SJSA1 (cell line): ENCODE results near the gene PRCD. TPM values are rescaled to one million over a fixed set of nuclear protein-coding genes. Genes with fewer than 3 reads are reported as not detected.

Experiments
- DNase-seq, 2 experiments: peaks; one replicate each; pipeline ENCODE4 v3.0.0-alpha.2; 2015 to 2020; ENCODE audit warnings: low spot score in 2 of 2, low read depth in 1 of 2
- H3K27ac ChIP-seq: fragments of 250-450 bp; sonication (Bioruptor Pico); 2 replicates; pipeline ENCODE4 v1.5.1; 2020; ENCODE audit warnings: mild to moderate bottlenecking, moderate library complexity
- H3K27me3 ChIP-seq: fragments of 250-450 bp; sonication (Bioruptor Pico); replicated peaks from 2 replicates; pipeline ENCODE4 v1.5.1; 2020; ENCODE audit warnings: mild to moderate bottlenecking, moderate library complexity
- H3K36me3 ChIP-seq: fragments of 250-450 bp; sonication (Bioruptor Pico); 2 replicates; pipeline ENCODE4 v1.5.1; 2020; ENCODE audit warnings: mild to moderate bottlenecking
- H3K4me1 ChIP-seq: fragments of 250-450 bp; sonication (Bioruptor Pico); replicated peaks from 2 replicates; pipeline ENCODE4 v1.6.1; 2021; ENCODE audit warnings: mild to moderate bottlenecking
- H3K4me3 ChIP-seq: fragments of 250-450 bp; sonication (Bioruptor Pico); 2 replicates; pipeline ENCODE4 v1.5.1; 2020; ENCODE audit warnings: mild to moderate bottlenecking
- H3K9me3 ChIP-seq: fragments of 250-450 bp; sonication (Bioruptor Pico); replicated peaks from 2 replicates; pipeline ENCODE4 v1.5.1; 2020; ENCODE audit warnings: mild to moderate bottlenecking
- total RNA-seq: library from RNA; depleted of rRNA; stranded (reverse); fragments of >200 nt; shearing (Covaris generic); gene quantifications from 2 replicates; pipeline ENCODE4 v1.2.3, GENCODE V29; 2014

Gene PRCD
- total RNA-seq, 1 experiment from 2014 or later = 0.13 TPM

DNA sequence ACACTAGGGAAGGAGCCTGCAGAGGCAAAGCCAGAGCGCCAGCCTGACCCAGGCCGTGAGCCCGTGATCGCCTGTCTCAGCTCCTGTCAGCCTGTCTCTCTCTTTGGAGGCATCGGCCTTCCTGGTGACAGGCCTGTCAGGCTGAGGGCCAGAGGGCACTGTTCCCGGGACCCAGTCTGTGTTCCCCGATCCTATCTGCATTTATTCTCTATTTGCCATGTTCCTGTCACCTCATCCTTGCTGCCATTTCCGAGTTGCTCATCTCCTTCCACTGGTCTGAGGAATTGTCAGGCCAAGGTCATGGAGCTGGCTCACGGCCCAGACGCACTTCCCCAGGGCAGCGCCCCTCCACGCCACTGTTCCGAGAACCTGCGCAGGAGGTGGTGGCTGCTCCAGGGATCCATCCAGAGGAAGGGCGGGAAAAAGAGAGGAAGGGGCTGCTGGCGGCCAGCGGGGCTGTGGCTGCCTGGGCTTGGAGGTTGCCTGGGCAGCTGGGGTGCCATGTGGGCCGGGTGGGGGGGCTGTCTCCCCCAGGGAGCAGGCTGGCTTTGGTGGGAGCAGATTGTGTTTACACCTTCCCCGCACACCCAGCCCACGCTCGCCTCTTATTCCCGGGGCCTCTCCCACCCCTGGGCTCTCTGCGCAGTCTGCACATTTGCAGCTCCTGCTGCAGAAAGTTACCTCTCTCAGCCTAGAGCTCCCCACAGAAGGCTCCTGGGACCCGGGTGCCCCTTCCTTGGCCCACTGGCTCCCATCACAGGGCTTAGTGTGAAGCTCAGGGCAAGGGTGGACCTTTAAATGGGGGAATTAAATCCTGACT, 4.9 kb downstream of the PRCD start:
- Histone ChIP-seq H3K27ac (no peak overlapping the region), H3K27me3 (no peaks in the 10 kb centered on the region), H3K4me1 (peaks cover 38% of the 10 kb centered on the region)

GRCh38 chr17:76545918-76546555, 6.2 kb downstream of the PRCD start:
- H3K27me3 ChIP-seq = no peaks in the 10 kb centered on the region
- H3K36me3 ChIP-seq = no peaks in the 10 kb centered on the region
- DNase-seq = peak in 1 of 2 experiments; percentile 44
- no peaks in the 10 kb centered on the region for H3K9me3 ChIP-seq
- H3K4me1 ChIP-seq = peaks cover 29% of the 10 kb centered on the region
- no peak overlapping the region for H3K4me3 ChIP-seq
- H3K27ac ChIP-seq = peak overlapping the region; percentile 55

More for the DNA sequence above, 4.9 kb downstream of the PRCD start:
- DNase-seq = no peak
- Histone ChIP-seq H3K9me3 (no peaks in the 10 kb centered on the region), H3K36me3 (no peaks in the 10 kb centered on the region), H3K4me3 (no peak overlapping the region)

GRCh38 chr17:76546556-76547182, 6.8 kb downstream of the PRCD start:
- peaks cover 25% of the 10 kb centered on the region for H3K4me1 ChIP-seq
- H3K4me3 ChIP-seq = no peak overlapping the region
- H3K27ac ChIP-seq = peak overlapping the region; percentile 55
- no peaks in the 10 kb centered on the region for H3K9me3 ChIP-seq
- H3K27me3 ChIP-seq = no peaks in the 10 kb centered on the region
- no peaks in the 10 kb centered on the region for H3K36me3 ChIP-seq
- DNase-seq = peak; percentile 81 to 88

- peak; percentile 89 to 93 for DNase-seq
- H3K36me3 ChIP-seq = no peaks in the 10 kb centered on the region
- H3K27ac ChIP-seq = peak overlapping the region; percentile 55
- H3K4me1 ChIP-seq = peaks cover 25% of the 10 kb centered on the region
- H3K9me3 ChIP-seq = no peaks in the 10 kb centered on the region
- H3K27me3 ChIP-seq = no peaks in the 10 kb centered on the region
- no peak overlapping the region for H3K4me3 ChIP-seq
Measured at GRCh38 chr17:76547183-76547641, 7.4 kb downstream of the PRCD start.

- no peak for DNase-seq
- Histone ChIP-seq H3K4me1 (peaks cover 25% of the 10 kb centered on the region), H3K9me3 (no peaks in the 10 kb centered on the region), H3K27ac (no peak overlapping the region), H3K27me3 (no peaks in the 10 kb centered on the region), H3K36me3 (no peaks in the 10 kb centered on the region), H3K4me3 (no peak overlapping the region)
Measured at GRCh38 chr17:76547642-76548202, 7.9 kb downstream of the PRCD start.

- Histone ChIP-seq H3K36me3 (no peaks in the 10 kb centered on the region), H3K27me3 (no peaks in the 10 kb centered on the region), H3K27ac (no peak overlapping the region), H3K9me3 (no peaks in the 10 kb centered on the region), H3K4me3 (no peak overlapping the region), H3K4me1 (peaks cover 25% of the 10 kb centered on the region)
- no peak for DNase-seq
Measured at GRCh38 chr17:76548378-76549214, 8.8 kb downstream of the PRCD start.

GRCh38 chr17:76549215-76549518, 9.3 kb downstream of the PRCD start:
- no peak for DNase-seq
- H3K4me1 ChIP-seq = peaks cover 25% of the 10 kb centered on the region
- H3K36me3 ChIP-seq = no peaks in the 10 kb centered on the region
- no peak overlapping the region for H3K27ac ChIP-seq
- H3K4me3 ChIP-seq = no peak overlapping the region
- H3K9me3 ChIP-seq = no peaks in the 10 kb centered on the region
- H3K27me3 ChIP-seq = no peaks in the 10 kb centered on the region

DNA sequence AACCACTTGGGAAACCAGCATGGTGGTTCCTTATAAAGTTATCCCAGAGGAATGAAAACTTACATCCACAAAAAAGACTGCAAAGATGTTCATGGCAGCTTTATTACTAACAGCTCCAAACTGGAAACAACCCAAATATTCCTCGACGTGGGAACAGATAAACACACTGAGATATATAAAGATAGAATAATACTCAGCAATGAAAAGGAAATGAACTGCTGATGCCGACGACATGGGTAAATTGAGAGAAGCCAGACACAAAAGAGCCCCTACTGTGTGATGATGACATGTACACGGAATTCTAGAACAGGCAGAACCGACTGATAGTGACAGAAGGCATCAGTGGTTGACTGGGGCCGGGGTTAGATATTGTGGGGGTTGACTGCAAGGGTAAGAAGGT, 9.7 kb downstream of the PRCD start:
- no peak overlapping the region for H3K27ac ChIP-seq
- H3K27me3 ChIP-seq = no peaks in the 10 kb centered on the region
- H3K4me1 ChIP-seq = peaks cover 25% of the 10 kb centered on the region
- no peaks in the 10 kb centered on the region for H3K36me3 ChIP-seq
- H3K9me3 ChIP-seq = no peaks in the 10 kb centered on the region
- DNase-seq = no peak
- no peak overlapping the region for H3K4me3 ChIP-seq

GRCh38 chr17:76550712-76551615, 11.1 kb downstream of the PRCD start:
- Histone ChIP-seq H3K27ac (no peak overlapping the region), H3K4me1 (peaks cover 19% of the 10 kb centered on the region), H3K4me3 (no peak overlapping the region), H3K36me3 (no peaks in the 10 kb centered on the region), H3K9me3 (no peaks in the 10 kb centered on the region), H3K27me3 (no peaks in the 10 kb centered on the region)
- no peak for DNase-seq

DNA sequence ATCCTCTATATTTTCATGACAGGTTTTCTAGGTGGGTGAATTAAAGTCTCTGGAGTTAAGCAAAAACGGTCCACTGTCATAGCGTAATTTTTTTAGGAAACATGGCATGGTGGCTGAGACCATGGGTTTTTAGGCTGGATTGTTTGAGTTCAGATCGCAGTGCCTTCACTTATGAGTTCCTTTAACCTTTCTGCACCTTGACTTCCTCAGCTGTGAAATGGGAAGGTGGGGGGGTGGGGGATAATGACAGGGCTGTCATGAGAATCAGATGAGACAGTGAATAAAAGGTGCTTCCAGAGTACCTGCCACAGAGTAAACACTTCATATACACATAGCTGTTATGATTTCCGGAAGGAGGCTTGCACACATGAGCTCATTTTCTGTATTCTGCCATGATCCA, 11.8 kb downstream of the PRCD start:
- H3K27ac ChIP-seq = no peak overlapping the region

DNA sequence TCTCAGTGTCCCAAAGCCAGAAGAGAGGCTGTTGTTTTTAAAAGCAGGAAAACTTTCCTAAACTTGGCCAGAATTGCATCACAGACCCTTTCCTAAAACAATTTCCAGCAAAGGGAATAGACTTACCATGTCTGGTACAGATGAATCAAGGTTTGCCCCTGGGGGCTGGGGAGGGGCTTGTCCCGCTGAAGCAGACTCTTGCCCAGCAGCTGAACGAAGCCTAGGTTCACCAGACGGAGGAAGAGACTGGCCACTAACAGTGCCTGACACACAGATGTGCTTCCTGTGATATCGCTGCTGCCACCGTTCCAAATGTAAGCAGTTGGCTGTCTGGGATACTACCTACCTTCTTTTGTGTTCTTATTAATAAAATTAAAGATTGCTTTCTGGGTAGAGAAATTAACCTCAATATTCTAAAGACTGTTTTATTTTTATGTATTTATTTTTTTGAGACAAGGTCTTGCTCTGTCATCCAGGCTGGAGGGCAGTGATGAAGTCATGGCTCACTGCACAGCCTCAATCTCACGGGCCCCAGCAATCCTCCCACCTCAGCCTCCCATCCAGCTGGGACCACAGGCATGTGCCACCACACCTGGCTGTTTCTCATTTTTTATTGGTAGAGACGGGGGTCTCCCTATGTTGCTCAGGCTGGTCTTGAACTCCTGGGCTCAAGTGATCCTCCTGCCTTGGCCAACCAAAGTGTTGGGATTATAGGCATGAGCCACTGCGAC, 13.5 kb downstream of the PRCD start:
- H3K4me3 ChIP-seq = no peak overlapping the region
- H3K27me3 ChIP-seq = no peaks in the 10 kb centered on the region
- no peak for DNase-seq
- H3K27ac ChIP-seq = no peak overlapping the region
- no peaks in the 10 kb centered on the region for H3K9me3 ChIP-seq
- H3K36me3 ChIP-seq = peaks cover 7% of the 10 kb centered on the region
- peaks cover 8% of the 10 kb centered on the region for H3K4me1 ChIP-seq

More for the DNA sequence above, 11.8 kb downstream of the PRCD start:
- H3K27me3 ChIP-seq = no peaks in the 10 kb centered on the region
- H3K9me3 ChIP-seq = no peaks in the 10 kb centered on the region
- no peak overlapping the region for H3K4me3 ChIP-seq
- H3K4me1 ChIP-seq = peaks cover 15% of the 10 kb centered on the region
- H3K36me3 ChIP-seq = no peaks in the 10 kb centered on the region
- no peak for DNase-seq

DNA sequence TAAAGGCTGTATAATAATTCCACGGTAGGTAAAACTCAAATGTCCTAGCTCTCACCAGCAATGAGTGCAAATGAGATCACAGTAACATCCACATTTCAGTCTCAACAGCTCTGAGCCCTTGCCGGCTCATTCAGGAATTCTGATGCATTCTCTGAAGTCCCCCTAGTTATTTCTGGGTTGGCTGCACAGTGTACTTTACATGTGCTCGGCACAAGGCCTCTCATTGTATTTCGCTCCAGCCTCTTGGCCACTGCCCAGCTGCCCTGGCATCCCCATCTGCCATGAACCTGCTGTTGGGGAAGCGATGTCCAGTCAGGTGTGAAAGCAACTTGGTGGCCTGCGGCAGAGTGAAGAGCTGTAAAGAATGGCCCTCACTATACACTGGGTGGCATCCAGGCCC, 14.3 kb downstream of the PRCD start:
- H3K9me3 ChIP-seq = no peaks in the 10 kb centered on the region
- no peak overlapping the region for H3K4me3 ChIP-seq
- H3K27me3 ChIP-seq = no peaks in the 10 kb centered on the region
- DNase-seq = no peak
- H3K4me1 ChIP-seq = peaks cover 16% of the 10 kb centered on the region
- peaks cover 15% of the 10 kb centered on the region for H3K36me3 ChIP-seq
- no peak overlapping the region for H3K27ac ChIP-seq
